DMS153 (cell line): ENCODE measurements around the gene FAM228A.
"Not testable (repeated sequence)": the region's sequence is repeated elsewhere in the genome, so short reads cannot be mapped to it uniquely, and the experiment has no call there.

Experiments used
- DNase-seq: peaks from one replicate; lab custom pipeline; 2025; lab: John Stamatoyannopoulos, UW

Gene FAM228A

GRCh38 chr2:24174851-24175277 is at the start of gene FAM228A:
TSS of gene FAM228A (plus strand) at chr2:24175053. CDS start at chr2:24175481, 428 bp downstream.
- no peak for DNase-seq

GRCh38 chr2:24125956-24126355 is 48.9 kb upstream of the FAM228A start:
- DNase-seq = no peak

GRCh38 chr2:24132543-24132942 is 42.3 kb upstream of the FAM228A start:
- DNase-seq = no peak

- not testable (repeated sequence) for DNase-seq
Observed at GRCh38 chr2:24140305-24140704, 34.5 kb upstream of the FAM228A start.

- no peak for DNase-seq
Observed at GRCh38 chr2:24147364-24147763, 27.5 kb upstream of the FAM228A start.

GRCh38 chr2:24152413-24153197 is 22.2 kb upstream of the FAM228A start:
- no peak for DNase-seq

- no peak for DNase-seq
Observed at GRCh38 chr2:24153478-24153877, 21.4 kb upstream of the FAM228A start.

- DNase-seq = no peak
Observed at GRCh38 chr2:24158131-24158530, 16.7 kb upstream of the FAM228A start.

- no peak for DNase-seq
Observed at GRCh38 chr2:24159708-24160107, 15.1 kb upstream of the FAM228A start.

- no peak for DNase-seq
Observed at GRCh38 chr2:24160761-24161160, 14.1 kb upstream of the FAM228A start.

GRCh38 chr2:24162494-24162893 is 12.4 kb upstream of the FAM228A start:
- DNase-seq = no peak

- no peak for DNase-seq
Observed at GRCh38 chr2:24163186-24163585, 11.7 kb upstream of the FAM228A start.

- no peak for DNase-seq
Observed at GRCh38 chr2:24163601-24164000, 11.3 kb upstream of the FAM228A start.

- no peak for DNase-seq
Observed at GRCh38 chr2:24164416-24164973, 10.4 kb upstream of the FAM228A start.

GRCh38 chr2:24169023-24169422 is 5.8 kb upstream of the FAM228A start:
- no peak for DNase-seq

- DNase-seq = no peak
Observed at GRCh38 chr2:24175631-24176187, 856 bp downstream of the FAM228A start.

GRCh38 chr2:24176326-24176725 is 1.5 kb downstream of the FAM228A start:
- DNase-seq = no peak

- no peak for DNase-seq
Observed at GRCh38 chr2:24179683-24180082, 4.8 kb downstream of the FAM228A start.

- DNase-seq = no peak
Observed at GRCh38 chr2:24181849-24182248, 7.0 kb downstream of the FAM228A start.

- DNase-seq = no peak
Observed at GRCh38 chr2:24182507-24182906, 7.7 kb downstream of the FAM228A start.

GRCh38 chr2:24183366-24184069 is 8.7 kb downstream of the FAM228A start:
- DNase-seq = no peak

GRCh38 chr2:24189551-24189950 is 14.7 kb downstream of the FAM228A start:
- no peak for DNase-seq

GRCh38 chr2:24190503-24190902 is 15.7 kb downstream of the FAM228A start:
- DNase-seq = no peak
